HepG2 (cell line): ENCODE data around the gene FOSL2.

Experiments used
- CHCHD3 ChIP-seq: sonication (generic); formaldehyde crosslinking; IDR thresholded peaks from 2 replicates; pipeline ENCODE4 v1.8.0; 2022; ENCODE audit warnings: mild to moderate bottlenecking, missing genetic modification reagents, moderate library complexity
- HOXA5 ChIP-seq: sonication (generic); formaldehyde crosslinking; IDR thresholded peaks from 2 replicates; pipeline ENCODE4 v1.4.0; 2020; ENCODE audit warnings: missing genetic modification reagents
- IRF2 ChIP-seq: IDR thresholded peaks from 2 replicates; pipeline ENCODE4 v1.6.1; 2018; ENCODE audit warnings: missing genetic modification reagents, missing compliant biosample characterization
- RFX5 ChIP-seq: IDR thresholded peaks from 2 replicates; pipeline ENCODE4 v1.6.1; 2011; ENCODE audit warnings: low read depth, low read length, improper control_type of control experiment
- TF ChIP-seq, protein P1 (sequence below): sonication (generic); formaldehyde crosslinking; conservative IDR thresholded peaks from 2 replicates; pipeline ENCODE4 v1.8.1; 2023; ENCODE audit warnings: missing genetic modification reagents

DNA sequence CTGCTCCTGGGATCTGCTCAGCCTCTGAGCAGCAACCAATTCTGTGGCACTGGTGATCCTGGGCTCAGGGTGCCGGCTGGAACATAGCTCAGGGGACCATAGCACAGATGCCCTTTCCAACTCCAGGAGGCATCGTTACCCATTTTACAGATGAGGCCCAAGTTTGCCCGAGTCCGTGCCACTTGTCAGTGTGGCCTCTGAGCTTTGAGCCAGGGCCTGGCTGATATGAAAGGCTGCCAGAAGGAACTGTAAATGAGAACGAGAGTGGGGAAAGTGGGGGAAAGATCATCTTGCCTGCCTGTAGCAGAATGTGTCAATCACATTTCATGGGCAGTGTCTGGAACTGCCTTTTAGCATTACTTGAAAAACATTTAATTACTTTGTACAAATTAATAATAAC is 23.3 kb upstream of the FOSL2 start:
- TF ChIP-seq HOXA5 (no peak), RFX5 (no peak), IRF2 (CRISPR knock-in tag) (no peak), CHCHD3 (CRISPR knock-in tag) (no peak)
- TF ChIP-seq, protein P1, sequence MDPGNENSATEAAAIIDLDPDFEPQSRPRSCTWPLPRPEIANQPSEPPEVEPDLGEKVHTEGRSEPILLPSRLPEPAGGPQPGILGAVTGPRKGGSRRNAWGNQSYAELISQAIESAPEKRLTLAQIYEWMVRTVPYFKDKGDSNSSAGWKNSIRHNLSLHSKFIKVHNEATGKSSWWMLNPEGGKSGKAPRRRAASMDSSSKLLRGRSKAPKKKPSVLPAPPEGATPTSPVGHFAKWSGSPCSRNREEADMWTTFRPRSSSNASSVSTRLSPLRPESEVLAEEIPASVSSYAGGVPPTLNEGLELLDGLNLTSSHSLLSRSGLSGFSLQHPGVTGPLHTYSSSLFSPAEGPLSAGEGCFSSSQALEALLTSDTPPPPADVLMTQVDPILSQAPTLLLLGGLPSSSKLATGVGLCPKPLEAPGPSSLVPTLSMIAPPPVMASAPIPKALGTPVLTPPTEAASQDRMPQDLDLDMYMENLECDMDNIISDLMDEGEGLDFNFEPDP (CRISPR knock-in tag): no peak
